H9 (cell line): ENCODE measurements around the gene PTGDR2. TPM values are rescaled to one million over a fixed set of nuclear protein-coding genes. Genes with fewer than 3 reads are reported as not detected.

ENCODE experiments used
- DNase-seq: peaks from one replicate; pipeline ENCODE4 v3.0.0-alpha.2; 2017
- H2AFZ ChIP-seq: one replicate; pipeline ENCODE4 v1.6.1; 2013; ENCODE audit warnings: mild to moderate bottlenecking, low read length, control low read depth, moderate library complexity
- H2AK5ac ChIP-seq: 2 replicates; pipeline ENCODE4 v1.6.1; 2013; ENCODE audit warnings: low read length, control low read depth, mixed read lengths; ENCODE audit not compliant: insufficient read length
- H2BK120ac ChIP-seq: one replicate; pipeline ENCODE4 v1.6.1; 2013; ENCODE audit warnings: low read depth, mild to moderate bottlenecking, low read length, control low read depth, inconsistent platforms; ENCODE audit not compliant: poor library complexity, severe bottlenecking
- H2BK12ac ChIP-seq: 2 replicates; pipeline ENCODE4 v1.6.1; 2013; ENCODE audit warnings: low read length, control low read depth, mixed read lengths, low read depth; ENCODE audit not compliant: insufficient read length
- H2BK15ac ChIP-seq: 2 replicates; pipeline ENCODE4 v1.6.1; 2013; ENCODE audit warnings: low read depth, low read length, control low read depth
- H2BK20ac ChIP-seq: one replicate; pipeline ENCODE4 v1.6.1; 2013; ENCODE audit warnings: low read depth, mild to moderate bottlenecking, low read length, control low read depth, inconsistent platforms; ENCODE audit not compliant: poor library complexity, severe bottlenecking
- H2BK5ac ChIP-seq: 2 replicates; pipeline ENCODE4 v1.6.1; 2013; ENCODE audit warnings: low read length, control low read depth, mixed read lengths; ENCODE audit not compliant: insufficient read length
- H3K14ac ChIP-seq: 2 replicates; pipeline ENCODE4 v1.6.1; 2013; ENCODE audit warnings: low read length, control low read depth; ENCODE audit not compliant: insufficient read depth
- H3K18ac ChIP-seq: 2 replicates; pipeline ENCODE4 v1.6.1; 2013; ENCODE audit warnings: low read depth, mild to moderate bottlenecking, mixed read lengths, low read length, control low read depth; ENCODE audit not compliant: insufficient read length
- H3K23ac ChIP-seq: 2 replicates; pipeline ENCODE4 v1.6.1; 2013; ENCODE audit warnings: low read length, control low read depth, mixed read lengths, low read depth; ENCODE audit not compliant: insufficient read length
- H3K23me2 ChIP-seq: 2 replicates; pipeline ENCODE4 v1.6.1; 2013; ENCODE audit warnings: low read depth, mild to moderate bottlenecking, mixed read lengths, low read length, control low read depth; ENCODE audit not compliant: insufficient read length, poor library complexity, severe bottlenecking
- H3K27ac ChIP-seq: 2 replicates; pipeline ENCODE4 v1.5.1; 2013; ENCODE audit warnings: low read length, control low read depth, mixed read lengths, low read depth; ENCODE audit not compliant: insufficient read length
- H3K27me3 ChIP-seq: 2 replicates; pipeline ENCODE4 v1.6.1; 2013; ENCODE audit warnings: low read length, control low read depth, inconsistent platforms; ENCODE audit not compliant: insufficient read depth
- H3K4ac ChIP-seq: 2 replicates; pipeline ENCODE4 v1.6.1; 2013; ENCODE audit warnings: low read depth, mild to moderate bottlenecking, control low read depth, inconsistent platforms, low read length, moderate library complexity
- H3K4me1 ChIP-seq: 2 replicates; pipeline ENCODE4 v1.6.1; 2013; ENCODE audit warnings: low read length, control low read depth, inconsistent platforms; ENCODE audit not compliant: insufficient read depth
- H3K4me2 ChIP-seq: 2 replicates; pipeline ENCODE4 v1.6.1; 2013; ENCODE audit warnings: low read length, control low read depth, mixed read lengths; ENCODE audit not compliant: insufficient read length, insufficient read depth
- H3K56ac ChIP-seq: 2 replicates; pipeline ENCODE4 v1.6.1; 2013; ENCODE audit warnings: low read depth, mild to moderate bottlenecking, mixed read lengths, low read length, control low read depth; ENCODE audit not compliant: insufficient read length
- H3K79me1 ChIP-seq: 2 replicates; pipeline ENCODE4 v1.6.1; 2013; ENCODE audit warnings: low read depth, mild to moderate bottlenecking, moderate library complexity, low read length, control low read depth, inconsistent platforms; ENCODE audit not compliant: insufficient read depth, poor library complexity, severe bottlenecking
- H3K79me2 ChIP-seq: 2 replicates; pipeline ENCODE4 v1.6.1; 2013; ENCODE audit warnings: low read length, control low read depth, inconsistent platforms; ENCODE audit not compliant: insufficient read depth
- H3K9ac ChIP-seq: 2 replicates; pipeline ENCODE4 v1.6.1; 2013; ENCODE audit warnings: low read length, control low read depth, mixed read lengths; ENCODE audit not compliant: insufficient read length; ENCODE audit errors: extremely low read depth
- H3K9me3 ChIP-seq: one replicate; pipeline ENCODE4 v1.6.1; 2013; ENCODE audit warnings: low read depth, low read length, inconsistent platforms; ENCODE audit not compliant: control insufficient read depth
- H3T11ph ChIP-seq: one replicate; pipeline ENCODE4 v1.6.1; 2013; ENCODE audit warnings: mild to moderate bottlenecking, low read length, control low read depth, inconsistent platforms
- H4K20me1 ChIP-seq: one replicate; pipeline ENCODE4 v1.6.1; 2013; ENCODE audit not compliant: control insufficient read depth, insufficient read length, insufficient read depth
- H4K5ac ChIP-seq: 2 replicates; pipeline ENCODE4 v1.6.1; 2013; ENCODE audit warnings: low read depth, mild to moderate bottlenecking, mixed read lengths, low read length, control low read depth; ENCODE audit not compliant: insufficient read length
- H4K8ac ChIP-seq: replicated peaks from 2 replicates; pipeline ENCODE4 v1.6.1; 2013; ENCODE audit warnings: low read length, control low read depth, mixed read lengths, low read depth; ENCODE audit not compliant: insufficient read length
- H4K91ac ChIP-seq: 2 replicates; pipeline ENCODE4 v1.6.1; 2013; ENCODE audit warnings: low read depth, mild to moderate bottlenecking, moderate library complexity, mixed read lengths, low read length, control low read depth; ENCODE audit not compliant: insufficient read length
- H3K27ac Mint-ChIP-seq, 3 experiments: 2 replicates in 2 of 3; 3 replicates in 1 of 3; pipeline ENCODE4 v1.8.0; 2020 to 2021; ENCODE audit warnings: mixed read lengths in 3 of 3, mild to moderate bottlenecking in 1 of 3, moderate library complexity in 1 of 3
- H3K27me3 Mint-ChIP-seq: 2 replicates; pipeline ENCODE4 v1.8.0; 2021; ENCODE audit warnings: low read depth, mild to moderate bottlenecking, moderate library complexity, mixed read lengths
- H3K36me3 Mint-ChIP-seq, 3 experiments: 2 replicates in 2 of 3; 3 replicates in 1 of 3; pipeline ENCODE4 v1.8.0; 2020 to 2021; ENCODE audit warnings: low read depth in 3 of 3, mixed read lengths in 3 of 3; ENCODE audit not compliant: insufficient read depth in 1 of 3
- H3K4me1 Mint-ChIP-seq, 2 experiments: 2 replicates each; pipeline ENCODE4 v1.8.0; 2020; ENCODE audit warnings: mixed read lengths in 2 of 2
- H3K4me3 Mint-ChIP-seq, 2 experiments: 2 replicates in 1 of 2; 3 replicates in 1 of 2; pipeline ENCODE4 v1.8.0; 2020 to 2021; ENCODE audit warnings: mild to moderate bottlenecking in 2 of 2, mixed read lengths in 2 of 2, moderate library complexity in 1 of 2
- H3K9me3 Mint-ChIP-seq, 2 experiments: 2 replicates in 1 of 2; 3 replicates in 1 of 2; pipeline ENCODE4 v1.8.0; 2020; ENCODE audit warnings: mild to moderate bottlenecking in 2 of 2, mixed read lengths in 2 of 2, moderate library complexity in 1 of 2
- CTCF ChIP-seq: fragments of 200-600 bp; sonication (generic); conservative IDR thresholded peaks from 3 replicates; pipeline ENCODE4 v1.8.0; 2021; ENCODE audit warnings: antibody characterized with exemption, mild to moderate bottlenecking
- WGBS: extraction: QIAGEN DNeasy Blood & Tissue Kit; methylation state at CpG from one replicate; pipeline ENCODE4 v1.1.7; 2013; ENCODE audit warnings: missing lambda C conversion rate, low lambda C conversion rate, mixed read lengths; ENCODE audit not compliant: insufficient read length; ENCODE audit errors: extremely low coverage; 5-methylcytosine and 5-hydroxymethylcytosine counted together
- total RNA-seq: library from RNA; stranded (reverse); gene quantifications from 2 replicates; pipeline ENCODE4 v1.2.1, GENCODE V29; 2021

PTGDR2 gene
- total RNA-seq, 1 experiment from 2014 or later = not detected

- Histone ChIP-seq H2AK5ac (no peak overlapping the region), H3T11ph (no peak overlapping the region), H2BK20ac (no peak overlapping the region), H4K20me1 (no peaks in the 10 kb centered on the region), H3K23ac (no peak overlapping the region), H3K4me2 (peak overlapping the region; percentile 77), H2BK120ac (no peak overlapping the region), H3K14ac (no peak overlapping the region), H3K27ac (no peak overlapping the region), H3K23me2 (peaks cover 5% of the 10 kb centered on the region), H3K18ac (no peak overlapping the region), H4K5ac (no peak overlapping the region), H2BK5ac (no peak overlapping the region), H3K9me3 (no peaks in the 10 kb centered on the region), H2BK15ac (no peak overlapping the region), H3K27me3 (no peaks in the 10 kb centered on the region; the same call in 1 of the 2 replicates), H2BK12ac (no peak overlapping the region), H3K4ac (no peak overlapping the region), H2AFZ (no peak overlapping the region), H3K56ac (no peak overlapping the region), H3K79me1 (peaks cover 5% of the 10 kb centered on the region), H4K91ac (no peak overlapping the region), H3K9ac (peak overlapping the region; percentile 83), H3K79me2 (peaks cover 18% of the 10 kb centered on the region; the same call in 1 of the 2 replicates), H4K8ac (no peak overlapping the region), H3K4me1 (peaks cover 3% of the 10 kb centered on the region; the same call in 1 of the 2 replicates)
- H3K27ac Mint-ChIP-seq = peak overlapping the region in 2 of 3 experiments; percentile 74 to 87; a peak in 2 of 7 replicates
- peaks cover 19 to 37% (median 33%) of the 10 kb centered on the region in 3 experiments; a peak in 6 of 7 replicates for H3K36me3 Mint-ChIP-seq
- TF ChIP-seq CTCF = no peak
- H3K27me3 Mint-ChIP-seq = peaks cover 20% of the 10 kb centered on the region
- H3K4me3 Mint-ChIP-seq = peak overlapping the region; percentile 89 to 93
- no CpG with 5 or more reads among the region's 6 CpGs for WGBS
- H3K4me1 Mint-ChIP-seq = peaks cover 7 to 21% of the 10 kb centered on the region in 2 experiments
- peaks cover 3 to 5% of the 10 kb centered on the region in 2 experiments; a peak in 4 of 5 replicates for H3K9me3 Mint-ChIP-seq
- DNase-seq = no peak
These were observed 49.3 kb upstream of the PTGDR2 start for GRCh38 chr11:60905047-60905446.
